SU-DHL-6 (cell line): ENCODE measurements around the gene CCDC141.

ENCODE experiments used
- H2AFZ ChIP-seq: fragments of 200-600 bp; sonication (generic); 2 replicates; pipeline ENCODE4 v1.6.1; 2014; ENCODE audit warnings: low read depth, mild to moderate bottlenecking, moderate library complexity, mixed read lengths, antibody characterized with exemption, low read length; ENCODE audit not compliant: severe bottlenecking
- H3F3A ChIP-seq: fragments of 200-600 bp; shearing (Covaris generic); 2 replicates; pipeline ENCODE4 v1.6.0; 2016; ENCODE audit warnings: antibody characterized with exemption, mild to moderate bottlenecking; ENCODE audit not compliant: insufficient read depth
- H3K27ac ChIP-seq: fragments of 200-600 bp; sonication (generic); 2 replicates; pipeline ENCODE4 v1.5.1; 2016; ENCODE audit warnings: low read depth, mild to moderate bottlenecking, low read length, moderate library complexity, mixed read lengths
- H3K27me3 ChIP-seq: fragments of 200-600 bp; sonication (generic), shearing (Covaris generic); 2 replicates; pipeline ENCODE4 v1.6.0; 2014; ENCODE audit warnings: mild to moderate bottlenecking, low read length
- H3K36me3 ChIP-seq: fragments of 200-600 bp; sonication (generic); 2 replicates; pipeline ENCODE4 v1.6.1; 2014; ENCODE audit warnings: mild to moderate bottlenecking, low read length, mixed read lengths
- H3K4me2 ChIP-seq: fragments of 300-600, 200-600 bp; shearing (Covaris generic), sonication (generic); 2 replicates; pipeline ENCODE4 v1.6.0; 2014; ENCODE audit warnings: low read length, low read depth, mild to moderate bottlenecking; ENCODE audit not compliant: poor library complexity, severe bottlenecking
- H3K4me3 ChIP-seq: fragments of 200-600 bp; sonication (generic); 2 replicates; pipeline ENCODE4 v1.5.1; 2014; ENCODE audit warnings: antibody characterized with exemption, low read length, mild to moderate bottlenecking, mixed read lengths; ENCODE audit not compliant: insufficient read depth, poor library complexity, severe bottlenecking
- H3K79me2 ChIP-seq: fragments of 200-600 bp; sonication (generic); 2 replicates; pipeline ENCODE4 v1.6.1; 2014; ENCODE audit warnings: mild to moderate bottlenecking, low read length, moderate library complexity; ENCODE audit not compliant: insufficient read depth
- H3K9ac ChIP-seq: fragments of 200-600 bp; sonication (generic); 2 replicates; pipeline ENCODE4 v1.7.0; 2014; ENCODE audit warnings: mild to moderate bottlenecking, low read length
- H3K9me2 ChIP-seq: fragments of 200-600 bp; sonication (generic); replicated peaks from 2 replicates; pipeline ENCODE4 v1.6.1; 2014; ENCODE audit warnings: low read length; ENCODE audit not compliant: insufficient read depth
- H3K9me3 ChIP-seq: fragments of 200-600 bp; sonication (generic); 2 replicates; pipeline ENCODE4 v1.6.1; 2014; ENCODE audit warnings: low read length, mixed read lengths; ENCODE audit not compliant: insufficient read depth
- H4K20me1 ChIP-seq: fragments of 200-600 bp; sonication (generic); 2 replicates; pipeline ENCODE4 v1.6.1; 2014; ENCODE audit warnings: low read depth, mild to moderate bottlenecking, antibody characterized with exemption, low read length, moderate library complexity, mixed read lengths
- CTCF ChIP-seq: fragments of 200-600 bp; sonication (generic); IDR thresholded peaks from one replicate; pipeline ENCODE4 v1.5.1; 2017; ENCODE audit warnings: antibody characterized with exemption, mild to moderate bottlenecking, low read length, moderate library complexity; ENCODE audit not compliant: insufficient read depth, poor library complexity, severe bottlenecking
- EZH2phosphoT487 ChIP-seq: fragments of 200-600 bp; sonication (generic), shearing (Covaris generic); conservative IDR thresholded peaks from 2 replicates; pipeline ENCODE4 v1.6.1; 2018; ENCODE audit warnings: mild to moderate bottlenecking, antibody characterized with exemption, low read length, moderate library complexity, mixed read lengths

Gene CCDC141

GRCh38 chr2:178934571-178934970, 115.4 kb downstream of the CCDC141 start:
- no peak for TF ChIP-seq EZH2phosphoT487
- TF ChIP-seq CTCF, result no peak
- Histone ChIP-seq H3K27ac (no peak overlapping the region), H3K27me3 (no peaks in the 10 kb centered on the region), H3K4me3 (no peak overlapping the region), H3F3A (no peaks in the 10 kb centered on the region), H3K9ac (no peak overlapping the region), H3K9me3 (no peaks in the 10 kb centered on the region), H3K9me2 (no peaks in the 10 kb centered on the region), H2AFZ (no peak overlapping the region), H3K36me3 (no peaks in the 10 kb centered on the region), H4K20me1 (no peaks in the 10 kb centered on the region), H3K79me2 (no peaks in the 10 kb centered on the region), H3K4me2 (no peak overlapping the region)

- no peaks in the 10 kb centered on the region for H4K20me1 ChIP-seq
- no peaks in the 10 kb centered on the region for H3K9me3 ChIP-seq
Measured at GRCh38 chr2:178933493-178933892, 116.4 kb downstream of the CCDC141 start.

GRCh38 chr2:178928077-178928476, 121.9 kb downstream of the CCDC141 start:
- no peaks in the 10 kb centered on the region for H3K9me3 ChIP-seq
- no peak overlapping the region for H3K4me2 ChIP-seq
- H3K4me3 ChIP-seq, result no peak overlapping the region
- H3K9me2 ChIP-seq, result no peaks in the 10 kb centered on the region
- H3F3A ChIP-seq, result no peaks in the 10 kb centered on the region
- no peaks in the 10 kb centered on the region for H3K36me3 ChIP-seq
- no peak overlapping the region for H3K27ac ChIP-seq
- TF ChIP-seq CTCF (no peak), EZH2phosphoT487 (no peak)
- no peaks in the 10 kb centered on the region for H3K79me2 ChIP-seq
- H2AFZ ChIP-seq, result no peak overlapping the region
- H3K27me3 ChIP-seq, result no peaks in the 10 kb centered on the region
- no peaks in the 10 kb centered on the region for H4K20me1 ChIP-seq
- H3K9ac ChIP-seq, result no peak overlapping the region

More at GRCh38 chr2:178933493-178933892, 116.4 kb downstream of the CCDC141 start:
- Histone ChIP-seq H3K4me3 (no peak overlapping the region), H3F3A (no peaks in the 10 kb centered on the region), H3K27ac (no peak overlapping the region), H3K27me3 (no peaks in the 10 kb centered on the region), H3K79me2 (no peaks in the 10 kb centered on the region), H3K9ac (no peak overlapping the region), H3K36me3 (no peaks in the 10 kb centered on the region), H2AFZ (no peak overlapping the region), H3K9me2 (no peaks in the 10 kb centered on the region), H3K4me2 (no peak overlapping the region)
- TF ChIP-seq CTCF (no peak), EZH2phosphoT487 (no peak)

GRCh38 chr2:178927173-178927572, 122.8 kb downstream of the CCDC141 start:
- no peaks in the 10 kb centered on the region for H4K20me1 ChIP-seq
- H3K9ac ChIP-seq, result no peak overlapping the region
- no peak overlapping the region for H2AFZ ChIP-seq
- H3K36me3 ChIP-seq, result no peaks in the 10 kb centered on the region
- no peak overlapping the region for H3K4me2 ChIP-seq
- H3K9me3 ChIP-seq, result no peaks in the 10 kb centered on the region
- H3K9me2 ChIP-seq, result no peaks in the 10 kb centered on the region
- TF ChIP-seq EZH2phosphoT487 (no peak), CTCF (no peak)
- no peaks in the 10 kb centered on the region for H3K79me2 ChIP-seq
- no peaks in the 10 kb centered on the region for H3F3A ChIP-seq
- no peaks in the 10 kb centered on the region for H3K27me3 ChIP-seq
- H3K4me3 ChIP-seq, result no peak overlapping the region
- no peak overlapping the region for H3K27ac ChIP-seq
